Inflammatory macrophage (primary cell): ENCODE measurements around the gene C14orf180.

Experiments
- DNase-seq, 2 donors: peaks; one replicate each; pipeline ENCODE4 v3.0.0-alpha.2; 2020 to 2022

Gene C14orf180

GRCh38 chr14:104550340-104550860 lies 29.2 kb upstream of the C14orf180 start:
- no peak for DNase-seq

- no peak for DNase-seq
Measured at GRCh38 chr14:104550861-104551728, 28.5 kb upstream of the C14orf180 start.

- DNase-seq, result no peak
Measured at GRCh38 chr14:104551851-104552737, 27.5 kb upstream of the C14orf180 start.

DNA sequence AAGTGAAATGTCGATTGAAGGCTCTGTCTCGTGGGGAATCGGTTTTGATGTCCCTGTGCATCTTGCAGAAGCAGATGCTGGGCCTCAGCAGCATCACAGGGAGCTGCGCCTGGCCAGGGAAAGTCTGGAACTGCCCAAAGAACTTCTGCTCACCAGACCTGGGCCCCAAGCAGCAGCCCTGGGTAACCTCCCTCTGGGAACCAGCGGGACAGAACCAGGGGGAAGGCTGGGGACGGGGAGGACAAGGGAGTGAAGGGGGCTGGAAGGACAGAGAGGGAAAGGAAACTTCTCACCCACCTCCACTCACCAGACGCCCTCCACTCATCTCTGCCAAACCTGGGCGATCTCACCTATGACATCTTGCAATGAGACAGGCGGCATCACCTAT lies 26.8 kb upstream of the C14orf180 start:
- no peak for DNase-seq

DNA sequence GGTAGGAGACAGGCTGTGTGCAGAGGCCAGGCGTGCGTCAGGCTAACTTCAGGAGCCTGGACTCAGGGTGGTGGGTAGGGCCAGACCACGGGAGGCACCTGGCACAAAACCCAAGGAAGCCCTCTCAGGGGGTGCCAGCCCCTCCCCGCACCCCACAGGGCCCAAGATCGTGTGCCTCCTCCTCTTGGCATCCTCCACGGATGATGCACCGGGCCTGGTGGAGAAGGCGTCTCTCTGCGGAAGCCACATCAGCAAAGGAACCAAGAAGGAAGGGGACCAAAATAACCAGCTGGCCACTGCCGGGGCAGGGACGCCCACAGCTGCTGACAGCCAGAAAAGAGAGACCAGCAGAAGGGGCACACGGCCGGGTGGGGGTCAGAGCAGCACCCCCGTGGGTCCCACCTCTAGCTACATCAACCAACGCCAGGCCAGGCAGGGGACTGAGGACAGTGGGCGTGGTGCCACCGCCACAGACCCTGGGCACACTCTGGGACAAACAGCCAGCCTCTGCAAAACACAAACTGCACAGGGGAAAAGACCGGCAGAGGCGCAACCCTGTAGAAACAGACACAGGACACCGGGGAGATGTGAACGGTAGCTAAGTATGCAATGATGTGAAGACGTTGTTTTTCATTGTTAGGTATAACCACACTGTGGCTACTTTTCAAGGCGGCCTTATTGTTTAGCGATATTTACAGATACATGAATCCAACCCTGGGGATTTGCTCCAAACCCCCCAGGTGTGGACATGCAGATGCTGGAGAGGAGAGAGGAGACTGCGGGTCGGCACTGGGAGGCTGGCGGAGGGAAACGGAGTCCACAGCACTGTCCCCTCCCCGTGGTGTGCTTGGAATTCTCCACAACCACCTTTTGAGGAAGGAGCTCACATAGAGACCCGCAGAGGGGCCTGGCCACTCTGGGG lies 26.1 kb upstream of the C14orf180 start:
- DNase-seq, result no peak

DNA sequence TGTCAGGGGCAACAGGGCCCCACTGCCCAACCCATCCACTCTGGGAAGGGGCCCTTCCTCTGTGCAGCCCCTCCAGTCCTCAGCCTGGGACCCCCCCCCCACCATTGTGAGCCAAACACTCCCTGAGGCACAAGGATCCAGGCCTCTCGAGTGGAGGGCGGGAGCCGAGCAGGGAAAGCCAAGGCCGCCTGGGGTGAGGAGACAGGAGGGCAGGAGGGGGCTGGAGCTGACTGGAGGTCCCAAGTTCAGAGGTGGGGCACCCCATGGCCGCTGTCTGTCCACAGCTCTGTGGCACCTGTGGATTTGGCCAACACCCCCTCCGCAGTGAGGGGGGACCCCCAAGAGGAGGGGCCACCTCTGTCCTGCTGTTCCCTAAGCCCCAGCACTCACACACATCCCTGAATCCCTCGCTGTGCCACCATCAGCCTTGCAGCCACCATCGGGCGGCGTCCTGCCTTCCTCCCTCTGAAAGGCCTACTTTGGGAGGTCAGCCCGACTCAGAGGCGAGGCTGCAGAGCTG lies 25.4 kb upstream of the C14orf180 start:
- DNase-seq, result no peak

DNA sequence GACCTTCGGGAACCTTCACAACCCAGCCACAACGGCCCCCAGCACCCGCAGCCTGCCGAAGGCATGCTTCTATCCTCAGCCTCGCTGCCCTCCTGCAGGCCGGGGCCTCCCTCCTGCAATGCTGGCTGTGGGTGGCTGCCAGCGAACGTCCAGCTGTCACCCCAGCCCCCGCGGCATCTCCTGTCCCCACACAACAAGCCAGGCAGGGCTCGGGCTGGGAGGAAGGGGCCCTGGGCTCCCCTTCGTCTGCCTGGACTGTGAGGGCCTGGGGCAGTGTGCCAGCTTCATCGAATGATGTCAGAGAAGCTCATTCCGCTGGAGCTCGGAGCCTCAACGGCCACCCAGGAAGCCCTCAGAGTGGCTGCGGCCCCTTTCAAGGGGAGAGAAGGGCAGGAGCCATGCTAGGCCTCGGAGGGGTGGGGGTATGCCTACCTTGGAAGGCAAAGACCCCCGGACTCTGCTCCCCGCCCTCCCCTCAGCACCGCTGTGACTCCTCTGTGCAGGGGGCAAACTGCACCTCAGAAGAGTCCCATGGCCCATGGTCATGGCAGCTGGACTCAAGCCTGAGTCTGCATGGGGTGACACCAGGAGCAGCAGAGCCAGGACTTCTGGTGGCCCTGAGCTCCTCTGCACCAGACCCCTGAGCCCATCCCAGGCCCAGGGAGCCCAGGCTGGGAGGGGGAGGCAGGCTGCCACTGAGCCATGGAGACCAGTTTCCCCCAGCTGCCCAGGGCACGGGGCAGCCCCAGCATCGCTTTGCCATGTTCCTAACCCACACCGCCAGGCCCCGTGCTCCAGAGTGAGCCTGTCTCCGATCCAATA lies 24.7 kb upstream of the C14orf180 start:
- DNase-seq, result no peak

- no peak for DNase-seq
Measured at GRCh38 chr14:104555430-104556255, 23.9 kb upstream of the C14orf180 start.

DNA sequence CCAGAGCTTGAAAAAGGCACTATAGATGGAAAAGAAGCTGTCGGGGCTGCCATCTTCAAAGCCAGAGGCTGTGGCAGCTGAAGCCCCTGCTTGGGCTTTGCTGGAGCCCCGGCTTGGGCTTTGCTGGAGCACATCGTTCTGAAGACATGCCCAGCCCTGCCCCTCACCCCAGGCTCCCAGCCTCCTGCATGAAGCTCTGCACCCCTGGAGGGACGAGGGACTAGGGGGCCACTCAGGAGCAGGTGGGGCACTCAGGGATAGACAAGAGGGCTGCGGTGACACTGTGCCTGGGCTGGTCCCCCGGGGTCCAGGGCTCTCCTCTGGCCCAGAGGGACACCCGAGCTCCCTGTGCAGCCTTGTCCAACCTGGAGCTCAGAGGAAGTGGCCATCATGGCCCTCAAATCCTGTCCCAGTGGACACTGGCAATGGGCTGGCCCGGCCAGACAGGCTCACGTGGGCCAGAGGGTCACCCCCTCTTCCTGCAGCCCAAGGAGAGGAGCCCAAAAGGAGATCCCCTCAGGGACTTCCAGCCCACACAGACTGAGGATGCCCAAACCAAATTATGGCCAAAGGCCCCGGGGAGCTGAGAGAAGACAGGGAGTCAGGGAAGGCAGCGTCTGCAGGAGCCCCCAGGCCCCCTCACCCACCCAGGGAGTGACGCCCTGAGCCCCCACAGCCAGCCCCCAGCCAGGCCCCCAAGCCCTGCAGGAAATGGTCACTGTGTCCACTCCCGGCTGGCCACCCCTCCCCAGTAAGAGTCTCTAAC lies 23.1 kb upstream of the C14orf180 start:
- DNase-seq, result no peak

DNA sequence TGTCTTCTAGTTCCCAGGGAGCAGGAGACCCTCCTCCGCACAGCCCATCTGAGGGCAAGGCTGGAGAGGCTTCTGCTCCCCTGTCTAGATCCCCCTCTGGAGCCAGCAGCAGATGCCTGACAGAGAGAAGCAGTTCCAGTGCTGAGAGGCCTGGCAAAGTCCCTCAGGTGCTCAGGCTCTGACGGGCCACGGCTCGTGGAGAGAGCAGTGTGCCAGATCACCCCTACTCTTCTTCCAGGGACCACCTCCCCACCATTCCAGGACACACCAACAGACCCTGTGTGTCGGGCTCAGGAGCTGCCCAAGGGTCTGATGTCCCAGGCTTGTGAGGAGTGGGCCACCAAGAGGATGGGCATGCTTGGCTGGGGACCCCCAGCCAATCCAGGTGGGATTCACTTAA lies 22.5 kb upstream of the C14orf180 start:
- no peak for DNase-seq

DNA sequence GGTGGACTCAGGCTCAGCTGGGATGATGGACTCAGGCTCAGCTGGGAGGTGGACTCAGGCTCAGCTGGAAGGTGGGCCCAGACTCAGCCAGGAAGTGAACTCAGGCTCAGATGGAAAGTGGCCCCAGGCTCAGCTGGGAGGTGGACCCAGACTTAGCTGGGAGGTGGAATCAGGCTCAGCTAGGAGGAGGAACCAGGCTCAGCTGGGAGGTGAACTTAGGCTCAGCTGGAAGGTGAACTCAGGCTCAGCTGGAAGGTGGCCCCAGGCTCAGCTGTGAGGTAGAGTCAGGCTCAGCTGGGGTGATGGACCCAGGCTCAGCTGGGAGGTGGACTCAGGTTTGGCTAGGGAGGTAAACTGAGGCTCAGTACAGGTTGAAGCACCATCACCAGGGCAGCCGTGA lies 21.8 kb upstream of the C14orf180 start:
- DNase-seq, result no peak

GRCh38 chr14:104558231-104559027 lies 21.1 kb upstream of the C14orf180 start:
- no peak for DNase-seq

DNA sequence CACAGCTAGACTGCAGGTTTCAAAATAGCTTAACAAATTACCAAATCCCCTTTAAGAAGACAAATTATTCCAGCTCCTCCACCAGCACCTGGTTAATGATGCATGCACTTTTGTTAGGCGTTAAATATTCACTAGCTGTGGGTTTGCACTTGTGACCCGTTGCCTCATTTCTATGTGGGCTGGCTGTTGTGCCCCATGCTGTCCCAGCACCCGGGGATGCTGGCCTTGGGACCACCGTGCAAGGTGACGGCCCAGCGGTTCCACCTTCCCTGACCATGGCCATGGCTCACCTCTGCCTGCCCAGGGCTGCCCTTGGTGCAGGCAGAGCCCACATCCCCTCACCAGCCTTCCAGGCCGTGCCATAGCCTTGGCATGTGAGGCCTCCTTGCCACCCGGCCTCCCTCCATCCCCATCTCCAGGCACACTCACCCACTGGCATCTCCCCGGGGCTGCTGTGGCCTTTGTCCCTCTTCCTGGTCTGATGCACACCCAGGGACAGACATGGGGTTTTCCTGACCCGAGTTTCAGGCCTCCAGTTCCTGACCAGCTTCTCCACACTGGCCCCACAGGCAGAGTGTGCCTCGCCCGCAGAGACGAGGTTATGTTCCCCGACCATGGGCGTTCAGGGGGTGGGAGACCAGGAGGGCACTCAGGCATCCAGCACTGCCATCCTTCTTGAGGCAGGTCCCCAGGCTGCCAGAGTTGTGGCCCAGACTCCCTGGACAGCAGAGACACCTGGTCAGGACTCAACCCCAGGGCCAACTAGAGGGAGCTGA lies 20.3 kb upstream of the C14orf180 start:
- DNase-seq, result no peak

- DNase-seq, result no peak
Measured at GRCh38 chr14:104559804-104560585, 19.6 kb upstream of the C14orf180 start.

- no peak for DNase-seq
Measured at GRCh38 chr14:104560586-104560945, 19.0 kb upstream of the C14orf180 start.

GRCh38 chr14:104561124-104561557 lies 18.4 kb upstream of the C14orf180 start:
- no peak for DNase-seq
